K562 (cell line): ENCODE measurements around the gene VIM. TPM values are rescaled to one million over a fixed set of nuclear protein-coding genes. Genes with fewer than 3 reads are reported as not detected.
A peak's percentile ranks its signal among the peaks of the same experiment; 100 is the strongest.

Source experiments
- ATF4 ChIP-seq: fragments of 450-650 bp; formaldehyde crosslinking; IDR thresholded peaks from 2 replicates; pipeline ENCODE4 v1.4.0; 2022; ENCODE audit warnings: mild to moderate bottlenecking, moderate library complexity
- BRCA1 ChIP-seq, 2 experiments: fragments of 450-650 bp in 1 of 2; sonication (generic) in 1 of 2; formaldehyde crosslinking in 1 of 2; IDR thresholded peaks; 2 replicates each; pipeline versions ENCODE4 v1.5.0 to v1.6.1; 2017 to 2020; ENCODE audit warnings: mild to moderate bottlenecking in 1 of 2, missing genetic modification reagents in 1 of 2
- CCNT2 ChIP-seq: IDR thresholded peaks from 2 replicates; pipeline ENCODE4 v1.6.1; 2011; ENCODE audit warnings: borderline replicate concordance, low read depth, mild to moderate bottlenecking, moderate library complexity, mixed read lengths, low read length; ENCODE audit not compliant: insufficient read length; ENCODE audit errors: extremely low read depth
- E2F8 ChIP-seq: fragments of 450-650 bp; IDR thresholded peaks from 2 replicates; pipeline ENCODE4 v1.7.1; 2018; ENCODE audit warnings: mild to moderate bottlenecking, low read depth; ENCODE audit not compliant: partially characterized antibody
- ERF ChIP-seq: fragments of 450-650 bp; formaldehyde crosslinking; IDR thresholded peaks from 2 replicates; pipeline ENCODE4 v1.4.0; 2020; ENCODE audit warnings: mild to moderate bottlenecking, mixed read lengths
- ESRRB ChIP-seq: fragments of 250-450 bp; sonication (Bioruptor Pico); IDR thresholded peaks from 2 replicates; pipeline ENCODE4 v1.5.0; 2020; ENCODE audit warnings: mild to moderate bottlenecking, moderate library complexity, borderline replicate concordance
- ILF3 ChIP-seq: fragments of 450-650 bp; IDR thresholded peaks from 2 replicates; pipeline ENCODE4 v1.6.1; 2018; ENCODE audit warnings: antibody characterized with exemption, mild to moderate bottlenecking, moderate library complexity, borderline replicate concordance
- IRF9 ChIP-seq: fragments of 450-650 bp; IDR thresholded peaks from 2 replicates; pipeline ENCODE4 v1.6.1; 2016; ENCODE audit warnings: missing biosample characterization, missing genetic modification characterization
- MEIS2 ChIP-seq: fragments of 450-650 bp; IDR thresholded peaks from 2 replicates; pipeline ENCODE4 v1.6.1; 2014; ENCODE audit warnings: mild to moderate bottlenecking; ENCODE audit not compliant: partially characterized antibody
- NFIX ChIP-seq: fragments of 250-450 bp; sonication (Bioruptor Pico); IDR thresholded peaks from 2 replicates; pipeline ENCODE4 v1.4.0; 2020; ENCODE audit warnings: low read depth, mild to moderate bottlenecking, moderate library complexity
- NR2F6 ChIP-seq: fragments of 450-650 bp; formaldehyde crosslinking; IDR thresholded peaks from 2 replicates; pipeline ENCODE4 v1.4.0; 2020; ENCODE audit warnings: mild to moderate bottlenecking
- PML ChIP-seq: IDR thresholded peaks from 2 replicates; pipeline ENCODE4 v1.6.1; 2012; ENCODE audit warnings: low read length, inconsistent platforms
- POLR2AphosphoS2 ChIP-seq: IDR thresholded peaks from 2 replicates; pipeline ENCODE4 v1.6.1; 2012; ENCODE audit warnings: low read length, improper control_type of control experiment
- POLR2B ChIP-seq: fragments of 450-650 bp; IDR thresholded peaks from 2 replicates; pipeline ENCODE4 v1.6.1; 2018; ENCODE audit warnings: low read depth; ENCODE audit not compliant: partially characterized antibody
- RBM14 ChIP-seq: fragments of 200-400 bp; formaldehyde crosslinking; IDR thresholded peaks from 2 replicates; pipeline ENCODE4 v1.6.1; 2018; ENCODE audit warnings: low read depth, mild to moderate bottlenecking, low read length, moderate library complexity, borderline replicate concordance; ENCODE audit not compliant: insufficient read depth
- RBM15 ChIP-seq: fragments of 200-400 bp; formaldehyde crosslinking; IDR thresholded peaks from 2 replicates; pipeline ENCODE4 v1.6.1; 2018; ENCODE audit warnings: mild to moderate bottlenecking, low read length, moderate library complexity; ENCODE audit not compliant: insufficient read depth
- SMARCE1 ChIP-seq: fragments of 450-650 bp; IDR thresholded peaks from 2 replicates; pipeline ENCODE4 v1.7.1; 2016; ENCODE audit warnings: mild to moderate bottlenecking
- ZNF12 ChIP-seq: sonication (generic); formaldehyde crosslinking; IDR thresholded peaks from 2 replicates; pipeline ENCODE4 v1.4.0; 2020; ENCODE audit warnings: mild to moderate bottlenecking, missing genetic modification reagents
- ZNF696 ChIP-seq: fragments of 250-450 bp; sonication (Bioruptor Pico); conservative IDR thresholded peaks from 2 replicates; pipeline ENCODE4 v1.4.0; 2020; ENCODE audit warnings: mild to moderate bottlenecking, moderate library complexity
- polyA plus RNA-seq, 8 experiments: library from polyadenylated mRNA; depleted of rRNA in 4 of 8; stranded (reverse) in 5 of 8; unstranded in 3 of 8; fragments of >200 nt; fragmentation: Nextera tagmentation in 2 of 8; fragmentation: Illumina TruSeq in 1 of 8; extraction: Ambion mirVana in 2 of 8; extraction: Trizol in 1 of 8; gene quantifications; 2 replicates each; pipeline versions ENCODE4 v1.2.1 to v1.2.3, GENCODE V29; 2011 to 2014; ENCODE audit warnings: inconsistent platforms in 1 of 8, missing spikeins in 1 of 8
- total RNA-seq, 7 experiments: library from RNA; depleted of rRNA in 6 of 7; stranded (reverse); fragments of >200 nt in 6 of 7; fragmentation: Illumina TruSeq in 2 of 7; extraction: Trizol in 2 of 7; gene quantifications; 2 replicates each; pipeline versions ENCODE4 v1.2.1 to v1.2.3, GENCODE V29; 2011 to 2021; ENCODE audit warnings: low replicate concordance in 1 of 7

Gene VIM
- total and polyA plus RNA-seq, 9 of the 15 experiments (the other 6 are each of a cell fraction or from before 2014, with no cell fraction given): 86.0 to 621 (median 383) TPM

- TF ChIP-seq MEIS2 (peak; percentile 4), ILF3 (peak; percentile 90), POLR2B (peak; percentile 77), BRCA1 (IDR thresholded peaks at IDR 0.05) (no peak), BRCA1 (CRISPR knock-in tag; IDR thresholded peaks at IDR 0.05) (no peak), ZNF696 (CRISPR knock-in tag) (peak; percentile 44; the same call in 1 of the 2 replicates), ESRRB (peak; percentile 13; the same call in 1 of the 2 replicates), RBM15 (no peak), SMARCE1 (no peak), RBM14 (no peak), E2F8 (peak; percentile 57), NFIX (no peak), IRF9 (tag) (no peak), ATF4 (CRISPR knock-in tag) (peak; percentile 49), ZNF12 (no peak), PML (0 out of 2 replicates have a peak, but pooled peaks have one; percentile 27), CCNT2 (peak; percentile 15), POLR2AphosphoS2 (peak; percentile 98), NR2F6 (CRISPR knock-in tag) (no peak), ERF (0 out of 2 replicates have a peak, but pooled peaks have one; percentile 67)
These were observed 9.9 kb downstream of the VIM start (continued) for GRCh38 chr10:17237915-17238444.
